ENCODE measurements around the gene ORC4. TPM values are rescaled to one million over a fixed set of nuclear protein-coding genes. Genes with fewer than 3 reads are reported as not detected.
"Not testable (repeated sequence)": the region's sequence is repeated elsewhere in the genome, so short reads cannot be mapped to it uniquely, and the experiment has no call there.

ORC4 gene
- total and polyA plus RNA-seq, 8 donors, result 4.8 to 27.6 (median 15.5) TPM

GRCh38 chr2:147998203-147998602 is 22.3 kb downstream of the ORC4 start:
- TF ChIP-seq, protein P1, sequence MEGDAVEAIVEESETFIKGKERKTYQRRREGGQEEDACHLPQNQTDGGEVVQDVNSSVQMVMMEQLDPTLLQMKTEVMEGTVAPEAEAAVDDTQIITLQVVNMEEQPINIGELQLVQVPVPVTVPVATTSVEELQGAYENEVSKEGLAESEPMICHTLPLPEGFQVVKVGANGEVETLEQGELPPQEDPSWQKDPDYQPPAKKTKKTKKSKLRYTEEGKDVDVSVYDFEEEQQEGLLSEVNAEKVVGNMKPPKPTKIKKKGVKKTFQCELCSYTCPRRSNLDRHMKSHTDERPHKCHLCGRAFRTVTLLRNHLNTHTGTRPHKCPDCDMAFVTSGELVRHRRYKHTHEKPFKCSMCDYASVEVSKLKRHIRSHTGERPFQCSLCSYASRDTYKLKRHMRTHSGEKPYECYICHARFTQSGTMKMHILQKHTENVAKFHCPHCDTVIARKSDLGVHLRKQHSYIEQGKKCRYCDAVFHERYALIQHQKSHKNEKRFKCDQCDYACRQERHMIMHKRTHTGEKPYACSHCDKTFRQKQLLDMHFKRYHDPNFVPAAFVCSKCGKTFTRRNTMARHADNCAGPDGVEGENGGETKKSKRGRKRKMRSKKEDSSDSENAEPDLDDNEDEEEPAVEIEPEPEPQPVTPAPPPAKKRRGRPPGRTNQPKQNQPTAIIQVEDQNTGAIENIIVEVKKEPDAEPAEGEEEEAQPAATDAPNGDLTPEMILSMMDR (IDR thresholded peaks at IDR 0.05), result no peak
- WGBS, 2 donors, result 75 to 76% methylated on average over 4 of the region's 4 CpGs
- no peak overlapping the region for H3K27ac ChIP-seq
- ATAC-seq (no peak), FAIRE-seq (no peak), DNase-seq (no peak)
- H3K36me3 ChIP-seq, result no peaks in the 10 kb centered on the region
- H3K4me3 ChIP-seq, result no peak overlapping the region
- intact Hi-C loops (cut with DNase I), result no loop called here
- H3K9me3 ChIP-seq, result no peaks in the 10 kb centered on the region
- H3K4me1 ChIP-seq, result no peaks in the 10 kb centered on the region
- no peaks in the 10 kb centered on the region for H3K27me3 ChIP-seq

- Histone ChIP-seq H3K27ac (no peak overlapping the region), H3K4me1 (no peaks in the 10 kb centered on the region), H3K36me3 (no peaks in the 10 kb centered on the region), H3K4me3 (no peak overlapping the region), H3K27me3 (no peaks in the 10 kb centered on the region), H3K9me3 (no peaks in the 10 kb centered on the region)
- ATAC-seq (no peak), FAIRE-seq (no peak), DNase-seq (no peak)
- TF ChIP-seq, protein P1 (IDR thresholded peaks at IDR 0.05), result no peak
- intact Hi-C loops (cut with DNase I), result no loop called here
These were observed 23.7 kb downstream of the ORC4 start for GRCh38 chr2:147996828-147997227.

DNA sequence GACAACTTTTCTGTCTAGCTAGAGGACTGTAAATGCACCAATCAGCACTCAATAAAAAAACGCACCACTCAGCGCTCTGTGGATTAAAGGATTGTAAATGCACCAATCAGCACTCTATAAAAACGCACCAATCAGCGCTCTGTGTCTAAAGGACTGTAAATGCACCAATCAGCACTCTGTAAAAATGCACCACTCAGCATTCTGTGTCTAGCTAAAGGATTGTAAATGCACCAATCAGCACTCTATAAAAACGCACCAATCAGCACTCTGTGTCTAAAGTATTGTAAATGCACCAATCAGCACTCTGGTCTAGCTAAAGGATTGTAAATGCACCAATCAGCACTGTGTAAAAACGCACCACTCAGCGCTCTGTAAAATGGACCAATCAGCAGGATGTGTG is 25.6 kb downstream of the ORC4 start:
- WGBS, 2 donors, result 97 to 98% methylated on average over 7 of the region's 7 CpGs
- H3K27me3 ChIP-seq; H3K36me3 ChIP-seq; H3K9me3 ChIP-seq; DNase-seq; intact Hi-C loops (cut with DNase I); H3K4me1 ChIP-seq; ATAC-seq; H3K27ac ChIP-seq; FAIRE-seq; H3K4me3 ChIP-seq: not testable (repeated sequence)

DNA sequence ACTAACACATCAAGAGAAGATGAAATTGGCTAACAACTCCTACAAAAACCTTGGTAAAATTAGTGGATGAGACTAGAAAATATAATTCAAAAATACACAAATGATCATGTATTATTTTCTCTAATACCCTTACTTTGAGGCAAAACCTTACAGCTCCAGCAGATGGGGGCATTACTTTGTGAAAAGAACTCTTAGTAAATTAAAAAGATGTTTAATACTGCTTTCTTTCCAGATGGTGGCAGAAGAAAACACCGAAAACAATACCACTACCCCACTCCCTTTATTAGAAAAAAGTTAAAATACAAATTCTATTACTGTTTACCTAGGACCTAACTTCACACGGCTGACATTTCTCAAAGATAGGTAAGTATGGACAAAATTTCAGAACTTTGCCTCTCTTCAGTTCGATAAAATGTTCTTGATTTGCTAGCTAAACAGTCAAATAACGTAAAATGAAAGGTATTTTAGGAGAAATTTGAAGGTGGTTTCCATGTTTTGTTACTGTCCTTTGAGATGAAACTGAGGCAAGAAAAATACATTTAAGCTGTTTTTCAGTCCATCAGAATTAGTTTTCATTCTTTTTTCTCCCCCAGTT is 30.6 kb downstream of the ORC4 start:
- WGBS, 2 donors, result 33 to 41% methylated on average over 4 of the region's 4 CpGs
- Histone ChIP-seq H3K4me3 (no peak overlapping the region), H3K4me1 (no peaks in the 10 kb centered on the region), H3K27me3 (no peaks in the 10 kb centered on the region), H3K36me3 (no peaks in the 10 kb centered on the region), H3K27ac (no peak overlapping the region), H3K9me3 (no peaks in the 10 kb centered on the region)
- DNase-seq, result no peak
- TF ChIP-seq, protein P1 (IDR thresholded peaks at IDR 0.05), result peak in 3 of 4 donors; percentile 9 to 34 (median 23)
- FAIRE-seq, result peak; percentile 89
- intact Hi-C loops (cut with DNase I), result no loop called here
- ATAC-seq, result peak in 3 of 4 donors; percentile 74 to 84 (median 81)

DNA sequence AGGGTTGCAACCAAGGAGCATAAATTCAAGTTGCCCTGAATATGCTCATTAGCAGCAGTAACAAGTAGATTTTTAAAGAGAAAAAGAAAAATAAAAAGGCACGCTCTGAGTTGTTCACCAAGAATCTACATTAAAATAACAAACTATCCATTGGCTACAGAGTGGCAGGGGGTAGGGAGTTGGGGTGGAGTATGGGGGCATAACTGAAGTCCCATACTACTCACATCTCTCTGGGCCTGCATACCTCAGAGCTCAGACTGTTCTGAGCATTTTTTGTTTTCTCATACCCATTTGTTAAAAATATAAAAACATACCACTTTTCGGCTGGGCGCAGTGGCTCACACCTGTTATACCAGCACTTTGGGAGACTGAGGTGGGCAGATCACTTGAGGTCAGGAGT is 31.4 kb downstream of the ORC4 start:
- Histone ChIP-seq H3K4me1 (no peaks in the 10 kb centered on the region), H3K27me3 (no peaks in the 10 kb centered on the region), H3K27ac (no peak overlapping the region), H3K36me3 (no peaks in the 10 kb centered on the region), H3K9me3 (no peaks in the 10 kb centered on the region), H3K4me3 (no peak overlapping the region)
- FAIRE-seq (no peak), DNase-seq (no peak), ATAC-seq (no peak)
- WGBS, 2 donors, result 86 to 94% methylated on average over 3 of the region's 3 CpGs
- TF ChIP-seq, protein P1 (IDR thresholded peaks at IDR 0.05), result no peak
- intact Hi-C loops (cut with DNase I), result no loop called here

Measured in pancreas (tissue), 10 donors.